Osteoblast (primary cell): Measurements from ENCODE around the gene LNX2. TPM values are rescaled to one million over a fixed set of nuclear protein-coding genes. Genes with fewer than 3 reads are reported as not detected.

Experiments used
- DNase-seq: peaks from one replicate; pipeline ENCODE4 v3.0.0; 2011; ENCODE audit warnings: low spot score, mixed read lengths; ENCODE audit not compliant: insufficient read length; ENCODE audit errors: missing footprints
- H2AFZ ChIP-seq: 2 replicates; pipeline ENCODE4 v1.6.0; 2011; ENCODE audit warnings: mild to moderate bottlenecking, low read length
- H3K27ac ChIP-seq: 2 replicates; pipeline ENCODE4 v1.5.1; 2011; ENCODE audit warnings: mild to moderate bottlenecking, low read depth, low read length, moderate library complexity
- H3K27me3 ChIP-seq: 2 replicates; pipeline ENCODE4 v1.6.0; 2012; ENCODE audit warnings: mild to moderate bottlenecking, control low read depth, inconsistent platforms, low read length, moderate library complexity; ENCODE audit not compliant: insufficient read depth
- H3K36me3 ChIP-seq: 2 replicates; pipeline ENCODE4 v1.5.1; 2011; ENCODE audit warnings: mild to moderate bottlenecking, low read length, control low read depth, moderate library complexity; ENCODE audit not compliant: insufficient read depth
- H3K4me1 ChIP-seq: 2 replicates; pipeline ENCODE4 v1.5.1; 2011; ENCODE audit warnings: mild to moderate bottlenecking, low read length, control low read depth, moderate library complexity; ENCODE audit not compliant: insufficient read depth
- H3K4me2 ChIP-seq: 2 replicates; pipeline ENCODE4 v1.6.0; 2011; ENCODE audit warnings: mild to moderate bottlenecking, low read length; ENCODE audit not compliant: insufficient read depth
- H3K4me3 ChIP-seq: fragments of 200-600 bp; sonication (generic); 3 replicates; pipeline ENCODE4 v1.5.1; 2012; ENCODE audit warnings: mild to moderate bottlenecking, low read length, inconsistent platforms; ENCODE audit not compliant: insufficient read depth
- H3K79me2 ChIP-seq: 2 replicates; pipeline ENCODE4 v1.6.0; 2012; ENCODE audit warnings: mild to moderate bottlenecking, low read length, control low read depth, inconsistent platforms; ENCODE audit not compliant: insufficient read depth
- H3K9me3 ChIP-seq: 2 replicates; pipeline ENCODE4 v1.5.1; 2011; ENCODE audit warnings: low read depth, low read length, control low read depth
- H4K20me1 ChIP-seq: 2 replicates; pipeline ENCODE4 v1.6.0; 2012; ENCODE audit warnings: mild to moderate bottlenecking, low read length, control low read depth; ENCODE audit not compliant: insufficient read depth
- total RNA-seq: library from RNA; depleted of rRNA; stranded (reverse); fragments of >200 nt; gene quantifications from 2 replicates; pipeline ENCODE4 v1.2.3, GENCODE V29; 2012
- TF ChIP-seq, protein P1 (sequence below): IDR thresholded peaks from 2 replicates; pipeline ENCODE4 v1.5.1; 2011; ENCODE audit warnings: mild to moderate bottlenecking, low read depth, low read length, moderate library complexity; ENCODE audit errors: extremely low read depth

Gene LNX2
- total RNA-seq, 1 donor, result 15.2 TPM

DNA sequence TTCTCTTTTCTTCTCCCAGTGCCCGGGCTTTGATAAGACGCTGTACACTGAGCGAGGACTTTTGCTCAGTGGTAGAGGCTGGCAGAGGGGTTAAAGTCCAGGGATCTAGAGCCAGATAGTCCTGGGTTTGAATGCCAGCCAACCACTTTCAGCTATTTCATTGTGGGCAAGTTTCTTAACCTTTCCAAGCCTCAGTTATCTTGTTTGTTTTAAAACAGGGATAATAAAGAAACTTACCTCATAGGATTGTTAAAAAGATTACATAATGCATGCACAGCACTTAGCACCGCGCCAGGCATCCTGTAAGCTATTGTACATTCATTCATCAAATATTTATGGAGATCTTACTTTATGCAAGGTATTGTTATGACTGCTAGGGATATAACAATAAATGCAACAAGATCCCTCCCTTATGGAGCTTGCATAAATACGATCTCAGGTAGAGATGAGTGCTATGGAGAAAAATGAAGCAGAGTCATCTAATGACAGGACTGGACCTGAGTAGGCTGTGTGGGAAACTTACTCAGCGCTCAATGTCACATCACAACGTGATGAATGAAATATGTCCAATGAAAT lies 70.8 kb downstream of the LNX2 start:
- H3K79me2 ChIP-seq, result no peaks in the 10 kb centered on the region
- no peak overlapping the region for H3K4me3 ChIP-seq
- peaks cover 4% of the 10 kb centered on the region for H3K36me3 ChIP-seq
- no peak overlapping the region for H3K27ac ChIP-seq
- H3K9me3 ChIP-seq, result no peaks in the 10 kb centered on the region
- peaks cover 2% of the 10 kb centered on the region for H4K20me1 ChIP-seq
- TF ChIP-seq, protein P1, sequence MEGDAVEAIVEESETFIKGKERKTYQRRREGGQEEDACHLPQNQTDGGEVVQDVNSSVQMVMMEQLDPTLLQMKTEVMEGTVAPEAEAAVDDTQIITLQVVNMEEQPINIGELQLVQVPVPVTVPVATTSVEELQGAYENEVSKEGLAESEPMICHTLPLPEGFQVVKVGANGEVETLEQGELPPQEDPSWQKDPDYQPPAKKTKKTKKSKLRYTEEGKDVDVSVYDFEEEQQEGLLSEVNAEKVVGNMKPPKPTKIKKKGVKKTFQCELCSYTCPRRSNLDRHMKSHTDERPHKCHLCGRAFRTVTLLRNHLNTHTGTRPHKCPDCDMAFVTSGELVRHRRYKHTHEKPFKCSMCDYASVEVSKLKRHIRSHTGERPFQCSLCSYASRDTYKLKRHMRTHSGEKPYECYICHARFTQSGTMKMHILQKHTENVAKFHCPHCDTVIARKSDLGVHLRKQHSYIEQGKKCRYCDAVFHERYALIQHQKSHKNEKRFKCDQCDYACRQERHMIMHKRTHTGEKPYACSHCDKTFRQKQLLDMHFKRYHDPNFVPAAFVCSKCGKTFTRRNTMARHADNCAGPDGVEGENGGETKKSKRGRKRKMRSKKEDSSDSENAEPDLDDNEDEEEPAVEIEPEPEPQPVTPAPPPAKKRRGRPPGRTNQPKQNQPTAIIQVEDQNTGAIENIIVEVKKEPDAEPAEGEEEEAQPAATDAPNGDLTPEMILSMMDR, result no peak
- H3K27me3 ChIP-seq, result no peaks in the 10 kb centered on the region
- no peak for DNase-seq
- H3K4me1 ChIP-seq, result no peaks in the 10 kb centered on the region
- no peak overlapping the region for H2AFZ ChIP-seq
- no peak overlapping the region for H3K4me2 ChIP-seq

DNA sequence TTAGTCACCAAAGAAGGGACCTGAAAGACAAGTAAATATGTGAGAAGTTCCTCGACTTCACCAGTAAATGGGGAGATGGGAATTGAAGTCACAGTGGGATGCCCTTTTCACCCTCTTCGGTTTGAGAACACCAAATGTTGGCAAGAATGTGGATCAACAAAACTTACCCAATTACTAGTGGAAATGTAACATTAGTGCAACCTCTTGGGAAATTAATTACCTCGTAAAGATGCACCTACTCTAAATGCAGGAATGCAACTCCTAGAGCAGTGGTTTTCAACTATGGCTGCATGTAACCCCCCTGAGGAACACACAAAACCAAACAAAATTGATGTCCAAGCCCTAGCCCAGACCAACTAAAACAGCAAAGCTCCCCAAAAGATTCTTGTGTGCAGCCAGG lies 78.1 kb downstream of the LNX2 start:
- Histone ChIP-seq H3K36me3 (no peaks in the 10 kb centered on the region), H3K9me3 (no peaks in the 10 kb centered on the region), H3K79me2 (no peaks in the 10 kb centered on the region), H3K27me3 (no peaks in the 10 kb centered on the region), H3K4me1 (peaks cover 4% of the 10 kb centered on the region), H3K4me2 (no peak overlapping the region), H2AFZ (no peak overlapping the region), H4K20me1 (no peaks in the 10 kb centered on the region), H3K4me3 (no peak overlapping the region), H3K27ac (no peak overlapping the region)
- TF ChIP-seq, protein P1, result no peak
- no peak for DNase-seq

DNA sequence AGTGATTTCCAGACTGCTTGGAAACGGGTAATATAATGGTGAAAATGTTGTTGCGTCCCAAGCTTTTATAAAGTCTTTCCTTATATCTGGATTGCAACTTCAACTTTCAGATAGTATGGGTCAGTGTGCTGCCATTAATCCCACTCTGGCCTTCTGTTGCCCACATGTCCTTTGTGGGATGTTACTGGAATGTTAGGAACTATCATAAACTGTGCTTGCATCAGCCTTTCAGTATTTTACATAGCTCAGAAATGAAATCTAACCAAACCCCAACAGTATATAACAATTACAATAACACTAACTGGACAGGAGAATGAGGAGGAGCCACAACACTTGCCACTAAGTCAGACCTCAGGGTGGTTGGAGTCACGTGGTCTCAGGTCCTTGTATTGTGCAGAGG lies 78.9 kb downstream of the LNX2 start:
- Histone ChIP-seq H3K27ac (no peak overlapping the region), H3K4me3 (no peak overlapping the region)

DNA sequence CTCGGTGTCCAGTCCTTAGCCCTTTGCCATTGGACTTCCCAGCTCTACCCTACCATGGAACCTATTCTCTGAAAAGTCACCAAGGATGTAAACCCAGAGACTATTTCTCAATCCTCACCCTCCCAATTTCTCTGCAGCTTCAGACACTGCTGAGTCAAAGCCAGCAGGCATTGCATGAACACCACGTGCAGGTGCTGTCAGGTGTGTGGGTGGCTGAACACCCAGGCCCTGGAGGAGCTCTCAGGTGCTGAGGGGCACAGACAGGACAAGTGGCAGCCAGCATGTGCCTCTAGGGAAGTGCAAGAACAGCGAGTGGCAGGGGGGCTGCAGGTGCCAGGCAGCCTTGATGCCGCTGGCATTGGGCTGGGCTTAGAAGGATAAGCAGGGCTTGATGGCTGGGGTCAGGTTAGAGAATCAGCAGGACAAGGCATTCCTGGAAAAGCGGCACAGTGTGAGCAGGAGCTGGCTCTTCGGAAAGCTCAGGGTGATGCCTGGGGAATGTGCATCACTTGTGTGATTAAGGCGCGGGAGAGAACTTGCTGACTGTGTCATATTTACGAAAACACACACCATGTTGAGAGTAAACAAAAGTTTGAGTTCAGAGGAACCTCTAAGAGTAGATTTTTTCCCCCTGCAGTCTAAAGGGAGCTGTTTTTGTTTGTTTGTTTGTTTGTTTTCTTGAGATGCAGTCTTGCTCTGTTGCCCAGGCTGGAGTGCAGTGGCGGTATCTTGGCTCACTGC lies 83.8 kb downstream of the LNX2 start:
- no peaks in the 10 kb centered on the region for H4K20me1 ChIP-seq
- H3K4me2 ChIP-seq, result no peak overlapping the region
- no peaks in the 10 kb centered on the region for H3K9me3 ChIP-seq
- no peak overlapping the region for H3K4me3 ChIP-seq
- no peak overlapping the region for H2AFZ ChIP-seq
- no peaks in the 10 kb centered on the region for H3K36me3 ChIP-seq
- H3K79me2 ChIP-seq, result no peaks in the 10 kb centered on the region
- H3K4me1 ChIP-seq, result peaks cover under 1% of the 10 kb centered on the region
- no peaks in the 10 kb centered on the region for H3K27me3 ChIP-seq
- DNase-seq, result no peak
- TF ChIP-seq, protein P1, result no peak
- H3K27ac ChIP-seq, result no peak overlapping the region

More for the DNA sequence above, 78.9 kb downstream of the LNX2 start:
- no peak for DNase-seq
- H3K79me2 ChIP-seq, result no peaks in the 10 kb centered on the region
- H2AFZ ChIP-seq, result no peak overlapping the region
- H3K27me3 ChIP-seq, result no peaks in the 10 kb centered on the region
- H3K9me3 ChIP-seq, result no peaks in the 10 kb centered on the region
- TF ChIP-seq, protein P1, result no peak
- no peak overlapping the region for H3K4me2 ChIP-seq
- H3K36me3 ChIP-seq, result no peaks in the 10 kb centered on the region
- H4K20me1 ChIP-seq, result no peaks in the 10 kb centered on the region
- peaks cover 4% of the 10 kb centered on the region for H3K4me1 ChIP-seq
